IMR-90 (cell line): ENCODE measurements around the gene SLC37A4. TPM values are rescaled to one million over a fixed set of nuclear protein-coding genes. Genes with fewer than 3 reads are reported as not detected.
A peak's percentile ranks its signal among the peaks of the same experiment; 100 is the strongest.

Source experiments
- ATAC-seq: fragments of 200-7000 bp; cut with Tn5 transposase; 2 replicates; pipeline ENCODE4 v1.9.1; 2020; ENCODE audit warnings: low read depth, mild to moderate bottlenecking, moderate library complexity
- BruUV-seq: library from RNA; stranded (reverse); fragments of 400-500 nt; replicated peaks from 2 replicates; lab custom pipeline; 2021; lab: Mats Ljungman, UMichigan
- CTCF ChIA-PET: fragments of 300-600 bp; formaldehyde crosslinking; extraction: SDS; loops from one replicate; lab custom pipeline; 2021; ENCODE audit warnings: antibody characterized with exemption; lab: Yijun Ruan, JAX
- POLR2A ChIA-PET: fragments of 300-600 bp; sonication (Branson Sonifier 250); formaldehyde crosslinking; loops from one replicate; lab custom pipeline; 2022; ENCODE audit warnings: antibody characterized with exemption; ENCODE audit not compliant: unreplicated experiment; lab: Charles Lee
- DNase-seq: peaks from one replicate; pipeline ENCODE4 v3.0.0; 2013
- H2AFZ ChIP-seq: replicated peaks from 2 replicates; pipeline ENCODE3; 2013; ENCODE audit warnings: low read length, mild to moderate bottlenecking; ENCODE audit not compliant: poor library complexity
- H2AK5ac ChIP-seq: 2 replicates; pipeline ENCODE4 v1.6.1; 2013; ENCODE audit warnings: low read depth, low read length, inconsistent platforms
- H2AK9ac ChIP-seq: replicated peaks from 2 replicates; pipeline ENCODE3; 2013; ENCODE audit warnings: mild to moderate bottlenecking, low read depth, low read length, moderate library complexity; ENCODE audit not compliant: poor library complexity
- H2BK120ac ChIP-seq: 2 replicates; pipeline ENCODE4 v1.6.1; 2013; ENCODE audit warnings: low read depth, low read length, inconsistent platforms
- H2BK15ac ChIP-seq: 3 replicates; pipeline ENCODE4 v1.6.1; 2013; ENCODE audit warnings: low read depth, low read length, inconsistent platforms
- H2BK20ac ChIP-seq: 2 replicates; pipeline ENCODE4 v1.6.1; 2013; ENCODE audit warnings: low read depth, mild to moderate bottlenecking, inconsistent platforms, low read length, moderate library complexity
- H2BK5ac ChIP-seq: 2 replicates; pipeline ENCODE4 v1.6.1; 2013; ENCODE audit warnings: mild to moderate bottlenecking, low read depth, low read length, inconsistent platforms; ENCODE audit not compliant: poor library complexity, severe bottlenecking
- H3K14ac ChIP-seq: replicated peaks from 2 replicates; pipeline ENCODE4 v1.6.1; 2013; ENCODE audit warnings: low read depth, low read length, inconsistent platforms
- H3K18ac ChIP-seq: 2 replicates; pipeline ENCODE4 v1.6.1; 2013; ENCODE audit warnings: low read depth, low read length, control low read depth
- H3K23ac ChIP-seq: 2 replicates; pipeline ENCODE4 v1.6.1; 2013; ENCODE audit warnings: low read depth, low read length, inconsistent platforms
- H3K27ac ChIP-seq: 2 replicates; pipeline ENCODE4 v1.5.1; 2013; ENCODE audit warnings: mild to moderate bottlenecking, control low read depth, low read length; ENCODE audit not compliant: insufficient read depth
- H3K27me3 ChIP-seq: 2 replicates; pipeline ENCODE4 v1.6.1; 2013; ENCODE audit warnings: low read length; ENCODE audit not compliant: control insufficient read depth, insufficient read depth
- H3K36me3 ChIP-seq: 2 replicates; pipeline ENCODE4 v1.6.1; 2013; ENCODE audit warnings: low read length, mixed read lengths; ENCODE audit not compliant: control insufficient read depth, insufficient read depth
- H3K4ac ChIP-seq: 2 replicates; pipeline ENCODE4 v1.6.1; 2013; ENCODE audit warnings: low read depth, low read length, inconsistent platforms
- H3K4me1 ChIP-seq: 2 replicates; pipeline ENCODE4 v1.6.1; 2013; ENCODE audit warnings: low read length, mixed read lengths; ENCODE audit not compliant: control insufficient read depth, insufficient read depth
- H3K4me2 ChIP-seq: 2 replicates; pipeline ENCODE4 v1.6.1; 2013; ENCODE audit warnings: low read depth, mild to moderate bottlenecking, control low read depth, low read length, moderate library complexity
- H3K4me3 ChIP-seq: 2 replicates; pipeline ENCODE4 v1.5.1; 2013; ENCODE audit warnings: low read depth, mild to moderate bottlenecking, control low read depth, low read length, moderate library complexity; ENCODE audit not compliant: insufficient read depth
- H3K56ac ChIP-seq: 2 replicates; pipeline ENCODE4 v1.6.1; 2013; ENCODE audit warnings: low read length, inconsistent platforms; ENCODE audit not compliant: insufficient read depth; ENCODE audit errors: extremely low read depth
- H3K79me1 ChIP-seq, 2 experiments: 2 replicates each; pipeline ENCODE4 v1.6.1; 2013; ENCODE audit warnings: low read length in 2 of 2, inconsistent platforms in 1 of 2, low read depth in 1 of 2
- H3K9ac ChIP-seq: 2 replicates; pipeline ENCODE4 v1.6.1; 2013; ENCODE audit warnings: low read depth, low read length, control low read depth
- H3K9me1 ChIP-seq: 2 replicates; pipeline ENCODE4 v1.6.1; 2013; ENCODE audit warnings: low read length, inconsistent platforms; ENCODE audit not compliant: insufficient read depth
- H3K9me3 ChIP-seq: 2 replicates; pipeline ENCODE4 v1.6.1; 2013; ENCODE audit warnings: low read length; ENCODE audit not compliant: control insufficient read depth, insufficient read depth
- H4K20me1 ChIP-seq: 2 replicates; pipeline ENCODE4 v1.6.1; 2013; ENCODE audit warnings: low read length, inconsistent platforms; ENCODE audit not compliant: insufficient read depth
- H4K5ac ChIP-seq: 2 replicates; pipeline ENCODE4 v1.6.1; 2013; ENCODE audit warnings: mild to moderate bottlenecking, low read depth, low read length, control low read depth
- H4K8ac ChIP-seq, 2 experiments: 2 replicates each; pipeline ENCODE4 v1.6.1; 2013; ENCODE audit warnings: low read depth in 2 of 2, low read length in 2 of 2, control low read depth in 1 of 2, inconsistent platforms in 1 of 2
- H4K91ac ChIP-seq: 2 replicates; pipeline ENCODE4 v1.6.1; 2013; ENCODE audit warnings: low read depth, low read length, inconsistent platforms; ENCODE audit not compliant: insufficient read depth
- BHLHE40 ChIP-seq: fragments of 150-350 bp; IDR thresholded peaks from 2 replicates; pipeline ENCODE4 v1.6.1; 2016; ENCODE audit warnings: mild to moderate bottlenecking, low read depth, low read length
- CHD1 ChIP-seq: IDR thresholded peaks from 2 replicates; pipeline ENCODE4 v1.6.1; 2012; ENCODE audit warnings: low read depth, low read length, improper control_type of control experiment
- CTCF ChIP-seq: conservative IDR thresholded peaks from 2 replicates; pipeline ENCODE4 v1.5.1; 2012; ENCODE audit warnings: mild to moderate bottlenecking, low read depth, low read length, improper control_type of control experiment
- MAFK ChIP-seq: IDR thresholded peaks from 2 replicates; pipeline ENCODE4 v1.6.1; 2012; ENCODE audit warnings: low read depth, low read length, improper control_type of control experiment
- NFE2L2 ChIP-seq: fragments of 150-350 bp; IDR thresholded peaks from 2 replicates; pipeline ENCODE4 v1.6.1; 2016; ENCODE audit warnings: low read depth, mild to moderate bottlenecking, low read length
- RAD21 ChIP-seq: IDR thresholded peaks from 2 replicates; pipeline ENCODE4 v1.6.1; 2012; ENCODE audit warnings: low read length, improper control_type of control experiment
- SMC3 ChIP-seq: fragments of 150-350 bp; IDR thresholded peaks from 2 replicates; pipeline ENCODE4 v1.6.1; 2016; ENCODE audit warnings: low read depth, mild to moderate bottlenecking, antibody characterized with exemption, low read length, moderate library complexity
- WGBS, 2 experiments: methylation state at CpG; one replicate each; pipeline versions ENCODE4 v1.1.5 to v1.1.7; 2013; ENCODE audit warnings: missing lambda C conversion rate in 2 of 2; ENCODE audit not compliant: insufficient read length in 1 of 2; ENCODE audit errors: extremely low coverage in 2 of 2; 5-methylcytosine and 5-hydroxymethylcytosine counted together
- dilution Hi-C: fragments of 300-500 bp; cut with HindIII; formaldehyde crosslinking; loops from one replicate; pipeline ENCODE4 v1.14.3; 2018; ENCODE audit warnings: low sequenced_read_pairs; ENCODE audit not compliant: unreplicated experiment
- in situ Hi-C: fragments of 300-500 bp; cut with MboI; formaldehyde crosslinking; loops from 3 replicates; pipeline ENCODE4 v1.14.3; 2019; ENCODE audit warnings: low sequenced_read_pairs, inconsistent platforms, mixed read lengths
- intact Hi-C: fragments of 100-400 bp; cut with micrococcal nuclease; formaldehyde crosslinking; loops from 2 replicates; pipeline ENCODE4 v1.10.0; 2022
- polyA plus RNA-seq, 3 experiments: library from polyadenylated mRNA; depleted of rRNA; stranded (reverse); fragments of >200 nt; gene quantifications; 2 replicates each; pipeline ENCODE4 v1.2.3, GENCODE V29; 2012; ENCODE audit warnings: low replicate concordance in 1 of 3
- total RNA-seq: library from RNA; depleted of rRNA; stranded (reverse); fragments of >200 nt; gene quantifications from 2 replicates; pipeline ENCODE4 v1.2.3, GENCODE V29; 2012

SLC37A4 gene
- total and polyA plus RNA-seq, 2 of the 4 experiments (the other 2 are of a cell fraction) = 7.5 to 14.3 TPM

GRCh38 chr11:119067371-119068222, 36.9 kb upstream of the SLC37A4 start, which contains the start of gene VPS11 (continued):
- TF ChIP-seq CHD1 (no peak), NFE2L2 (no peak)

GRCh38 chr11:119065369-119065768, 34.7 kb upstream of the SLC37A4 start:
- no peaks in the 10 kb centered on the region for H3K9me3 ChIP-seq
- no peak overlapping the region for H4K8ac ChIP-seq
- H3K36me3 ChIP-seq = peaks cover 5% of the 10 kb centered on the region
- no peak overlapping the region for H2BK5ac ChIP-seq
- no TSS peak for BruUV-seq
- POLR2A ChIA-PET = no interaction called here
- H2BK20ac ChIP-seq = no peak overlapping the region
- no peak overlapping the region for H4K5ac ChIP-seq
- no peaks in the 10 kb centered on the region for H3K27me3 ChIP-seq
- no peak overlapping the region for H3K9ac ChIP-seq
- no peak overlapping the region for H3K23ac ChIP-seq
- H2BK15ac ChIP-seq = no peak overlapping the region
- no peak overlapping the region for H2AK9ac ChIP-seq
- no peak overlapping the region for H2BK120ac ChIP-seq
- peaks cover 6% of the 10 kb centered on the region; the same call in 1 of the 2 replicates for H3K9me1 ChIP-seq
- H4K20me1 ChIP-seq = no peaks in the 10 kb centered on the region; the same call in 1 of the 2 replicates
- TF ChIP-seq SMC3 (peak; percentile 31; the same call in 1 of the 2 replicates), CTCF (peak; percentile 47), MAFK (no peak), RAD21 (peak; percentile 34), BHLHE40 (no peak)
- no peak overlapping the region for H3K4me2 ChIP-seq
- no peak overlapping the region for H4K91ac ChIP-seq
- H3K4me1 ChIP-seq = peaks cover 9% of the 10 kb centered on the region
- CTCF ChIA-PET = interaction anchor here (1.0 kb wide), 1 partner anchor 18 kb away, joined by 5 read pairs; no protein-coding TSS in a partner anchor
- H3K56ac ChIP-seq = no peak overlapping the region
- no peak overlapping the region for H3K18ac ChIP-seq
- no peak overlapping the region for H3K4ac ChIP-seq
- dilution Hi-C loops (no loop called here), in situ Hi-C loops (no loop called here), intact Hi-C loops (no loop called here)
- DNase-seq (peak; percentile 40), ATAC-seq (no peak)
- H3K14ac ChIP-seq = no peak overlapping the region
- 56% methylated on average over 3 of the region's 4 CpGs; no CpG with 5 or more reads in 1 of the 2 experiments for WGBS, 2 experiments
- no peak overlapping the region for H3K27ac ChIP-seq
- peaks cover 23 to 50% of the 10 kb centered on the region in 2 experiments for H3K79me1 ChIP-seq
- H3K4me3 ChIP-seq = no peak overlapping the region
- H2AK5ac ChIP-seq = peak overlapping the region; percentile 2; the same call in 1 of the 2 replicates
- H2AFZ ChIP-seq = no peak overlapping the region
